ENCODE results near the gene HDAC3. TPM values are rescaled to one million over a fixed set of nuclear protein-coding genes. Genes with fewer than 3 reads are reported as not detected.
"Not testable (repeated sequence)": the region's sequence is repeated elsewhere in the genome, so short reads cannot be mapped to it uniquely, and the experiment has no call there.

The HDAC3 gene
- total RNA-seq, 1 experiment from 2014 or later: 58.8 TPM

DNA sequence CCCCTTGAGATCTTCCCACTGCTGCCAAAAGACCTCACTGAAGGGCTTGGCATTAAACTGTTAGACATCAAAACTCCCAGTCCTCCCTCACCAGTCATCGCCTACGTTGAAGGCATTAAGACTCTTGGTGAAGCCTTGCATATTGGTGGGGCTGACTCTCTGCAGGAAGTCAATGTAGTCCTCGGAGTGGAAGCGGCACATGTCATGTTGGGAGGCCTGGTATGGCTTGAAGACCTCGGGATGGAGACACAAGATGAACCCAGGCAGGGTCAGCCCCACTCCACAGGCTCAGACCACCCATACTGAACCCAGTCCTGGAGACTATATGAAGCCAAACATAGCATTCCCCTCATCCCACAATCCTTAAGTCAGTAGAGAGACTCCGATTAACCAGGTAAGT lies 1.9 kb downstream of the HDAC3 start:
- no peak for DNase-seq (ENCODE audit: low read depth)

DNA sequence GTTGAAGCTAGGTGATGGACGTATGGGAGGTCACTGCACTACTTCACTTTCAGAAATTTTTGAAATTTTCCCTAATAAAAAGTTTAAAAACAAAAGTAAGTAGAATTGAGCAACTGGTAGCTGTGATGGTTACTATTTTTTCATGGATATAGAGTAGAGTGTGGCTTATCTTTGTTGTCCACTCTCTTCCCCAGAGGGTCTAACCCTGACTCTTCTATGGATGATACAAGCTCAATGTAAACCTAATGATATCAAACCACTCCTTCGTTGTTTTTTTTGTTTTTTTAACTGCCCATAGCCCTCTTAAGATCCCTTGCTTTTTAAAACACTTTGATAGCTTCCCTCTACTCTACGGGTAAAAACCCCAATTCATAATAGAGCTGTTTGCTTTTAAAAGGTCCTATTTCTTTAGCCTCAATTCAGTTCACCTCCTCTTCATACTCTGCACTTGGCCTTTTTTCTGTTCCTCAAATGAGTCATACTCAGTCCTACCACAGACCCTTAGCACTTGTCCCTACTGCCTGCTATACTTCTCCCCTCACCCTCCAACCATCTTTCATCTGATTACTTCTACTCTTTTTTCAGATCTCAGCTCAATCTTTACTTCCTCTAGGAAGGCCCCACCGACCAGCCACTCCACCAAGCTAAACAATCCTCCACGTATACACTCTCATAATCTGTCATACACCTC lies 2.6 kb downstream of the HDAC3 start:
- no peak for DNase-seq (ENCODE audit: low read depth)

DNA sequence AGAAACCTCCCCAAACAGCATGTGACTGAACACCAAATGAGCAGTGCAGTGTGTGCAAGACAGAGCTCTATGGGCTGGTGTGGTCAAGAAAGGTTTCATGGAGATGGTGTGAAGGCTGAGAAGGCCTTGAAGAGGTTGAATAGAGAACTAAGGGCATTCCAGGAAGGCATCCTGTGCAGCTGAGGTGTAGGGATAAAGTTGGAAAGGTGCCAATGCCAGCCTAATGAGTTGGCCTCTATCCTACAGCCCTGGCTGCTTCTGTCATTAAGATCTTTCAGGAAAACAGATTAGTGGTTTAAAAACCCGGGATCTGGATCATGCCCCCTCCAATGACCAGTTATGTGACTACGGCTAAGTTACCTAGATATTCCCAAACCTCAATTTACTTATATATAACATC lies 4.0 kb downstream of the HDAC3 start:
- DNase-seq (ENCODE audit: low read depth): no peak

DNA sequence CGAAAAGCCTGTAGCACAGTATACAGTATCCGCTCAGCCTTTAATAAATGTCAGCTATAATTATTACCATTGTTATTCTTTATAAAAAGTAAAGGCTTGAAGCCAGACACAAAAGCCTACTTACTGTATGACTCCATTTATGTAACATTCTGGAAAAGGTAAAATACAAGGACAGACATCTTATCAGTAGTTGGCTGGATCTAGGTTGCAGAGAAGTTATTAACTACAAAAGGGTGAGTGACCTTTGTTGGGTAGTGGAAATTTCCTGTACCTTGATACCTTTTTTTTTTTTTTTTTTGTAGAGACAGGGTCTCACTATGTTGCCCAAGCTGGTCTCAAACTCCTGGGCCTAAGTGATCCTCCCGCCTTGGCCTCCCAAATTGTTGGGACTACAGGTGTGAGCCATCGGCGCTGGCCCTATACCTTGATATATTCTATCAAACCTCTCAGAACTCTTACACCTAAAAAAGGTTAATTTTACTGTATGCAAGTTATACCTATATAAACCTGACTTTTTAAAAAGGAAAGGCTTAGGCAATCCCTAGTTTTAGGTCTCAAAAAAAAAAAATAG lies 6.0 kb downstream of the HDAC3 start:
- DNase-seq (ENCODE audit: low read depth): no peak

DNA sequence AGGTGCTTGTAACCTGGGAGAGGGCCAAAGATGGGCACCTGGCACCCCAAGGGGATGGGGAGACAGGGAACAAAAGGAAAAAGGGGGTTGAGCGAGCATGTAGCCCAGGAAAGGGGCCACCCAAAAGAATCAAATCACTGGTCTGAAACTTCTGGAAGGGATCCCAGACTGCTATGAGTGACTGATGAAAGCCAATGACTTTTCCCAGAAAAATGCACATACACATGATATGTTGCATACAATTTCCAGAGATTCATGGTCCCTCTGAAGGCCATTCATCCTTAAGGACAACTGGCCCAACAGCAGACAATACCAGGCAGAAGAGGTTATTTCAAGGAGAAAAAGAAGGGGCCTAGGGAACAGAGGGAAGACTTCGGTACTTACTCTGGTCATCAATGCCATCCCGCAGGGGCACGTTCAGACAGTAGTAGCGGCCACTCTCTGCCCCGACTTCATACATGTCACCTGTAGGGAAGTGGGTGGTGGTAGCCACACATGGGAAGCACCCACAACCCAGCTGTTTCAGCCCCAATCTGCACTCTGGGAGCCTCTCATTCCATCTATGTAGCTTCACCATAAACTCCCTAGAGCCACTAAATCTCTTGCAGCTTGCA lies 8.4 kb downstream of the HDAC3 start:
- DNase-seq (ENCODE audit: low read depth): no peak

DNA sequence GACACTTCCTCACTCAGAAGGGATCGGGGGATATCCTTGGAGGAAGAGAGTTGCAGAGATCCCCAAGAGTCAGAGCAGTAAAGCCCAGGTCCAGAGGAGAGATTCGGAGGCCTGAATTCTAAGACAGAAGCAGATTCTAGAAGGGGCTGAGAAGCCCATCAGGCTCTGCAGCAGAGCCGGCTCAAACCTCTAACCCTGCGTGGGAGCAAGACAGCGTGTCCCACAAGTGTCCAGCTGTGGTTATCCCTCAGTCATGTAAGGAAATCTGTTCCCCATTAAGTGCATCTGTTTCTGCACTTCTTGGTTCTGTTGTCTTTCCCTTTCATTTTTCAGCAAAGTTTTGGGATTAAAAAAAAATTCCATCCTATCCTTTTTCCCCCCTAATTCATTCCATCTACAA lies 13.0 kb downstream of the HDAC3 start:
- peak; percentile 10 for DNase-seq (ENCODE audit: low read depth)

DNA sequence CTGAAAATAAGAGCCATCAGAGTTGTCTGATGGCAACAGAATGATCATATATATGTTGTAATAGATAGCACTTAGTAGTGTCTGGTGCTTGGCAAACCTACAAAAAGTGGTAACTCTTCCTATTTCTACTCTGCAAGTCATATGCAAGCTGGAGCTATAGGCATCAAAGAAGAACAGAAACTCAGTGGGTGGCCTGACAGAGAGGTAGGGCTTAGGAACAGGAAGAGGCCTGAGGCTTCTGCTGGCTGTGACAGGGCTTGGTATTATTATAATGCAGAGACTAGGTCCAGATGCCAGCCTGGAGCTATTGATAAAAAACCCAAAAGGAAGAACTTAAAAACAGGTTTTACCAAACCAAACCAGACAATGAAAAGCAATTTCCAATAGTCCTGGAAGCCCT lies 13.5 kb downstream of the HDAC3 start:
- no peak for DNase-seq (ENCODE audit: low read depth)

DNA sequence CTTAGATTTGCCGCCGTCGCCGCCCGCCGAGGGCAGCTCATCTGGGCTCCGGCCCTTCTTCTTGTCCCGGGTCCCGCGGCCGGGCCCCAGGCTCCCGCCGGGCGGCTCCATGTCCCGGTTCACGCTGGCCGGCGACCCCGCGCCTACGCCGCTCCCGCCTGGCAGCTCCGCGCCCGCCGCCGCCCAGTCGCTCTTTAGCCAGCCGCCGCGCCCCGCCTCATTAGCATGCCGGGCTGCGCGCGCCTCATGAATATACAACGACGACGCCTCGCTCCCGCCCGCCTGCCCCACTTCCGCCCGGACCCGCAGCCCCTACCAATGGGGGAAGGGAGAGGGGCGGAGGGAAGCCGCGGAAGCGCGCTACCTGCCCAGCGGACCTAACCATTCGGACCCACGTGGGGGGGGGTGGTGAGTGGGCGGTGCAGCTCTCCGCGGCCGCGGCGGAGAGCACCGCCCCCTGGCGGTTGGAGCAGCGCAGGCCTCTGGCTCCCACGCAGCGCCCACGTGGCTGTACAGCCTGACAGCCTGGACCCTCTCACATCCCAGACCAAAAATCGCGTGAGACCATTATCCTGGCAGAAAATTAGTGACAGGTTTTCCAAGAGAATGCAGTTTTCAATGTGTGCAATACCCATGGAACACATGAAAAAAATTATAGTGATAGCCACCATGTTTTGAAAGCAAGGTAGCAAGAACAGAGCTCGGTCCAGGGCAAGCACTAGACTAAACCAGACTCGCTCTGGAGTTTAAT lies 17.7 kb downstream of the HDAC3 start, which contains the start of gene DIAPH1:
Gene DIAPH1 (minus strand): TSS at position 197 of the 751 bp plus-strand sequence. CDS start 86 bp downstream, at position 111.
- peak; percentile 94 for DNase-seq (ENCODE audit: low read depth)

DNA sequence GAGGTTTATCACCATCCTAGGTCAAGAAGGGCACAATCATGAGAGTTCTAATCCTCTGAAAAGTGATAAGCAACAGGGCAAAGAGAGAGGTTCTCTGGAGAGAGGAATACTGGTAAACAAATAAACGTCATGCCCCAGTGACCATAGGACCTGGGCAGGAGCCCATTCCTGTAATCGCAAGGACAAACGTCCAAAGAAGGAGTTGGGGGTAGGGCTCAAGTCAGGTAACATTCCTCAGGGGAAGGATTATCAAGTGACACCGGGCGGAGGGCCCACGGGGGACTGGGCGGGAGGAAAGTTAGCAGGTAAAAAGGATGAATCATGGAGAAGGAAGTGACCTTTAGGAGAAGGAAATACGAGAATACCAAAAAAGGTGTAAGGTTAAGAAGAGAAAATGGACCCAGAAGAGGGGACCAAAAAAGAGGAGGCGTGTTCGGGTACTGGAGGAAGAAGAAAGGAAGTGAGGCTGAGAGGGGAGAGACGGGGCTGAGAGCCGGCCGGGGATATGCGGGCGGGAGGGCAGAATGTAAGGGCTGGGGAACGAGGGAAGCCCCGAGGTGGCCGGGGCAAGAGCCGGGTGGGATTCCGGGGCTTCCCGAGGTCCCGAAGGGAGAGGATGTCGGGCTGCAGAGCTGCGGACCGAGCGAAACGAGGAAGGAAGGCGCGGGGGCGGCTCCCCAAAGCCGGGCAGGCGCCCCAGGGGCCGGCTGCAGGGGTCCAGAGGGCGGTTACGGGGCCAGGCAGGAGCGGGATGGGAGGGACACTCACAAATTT lies 18.4 kb downstream of the HDAC3 start:
- DNase-seq (ENCODE audit: low read depth): peak; percentile 27

DNA sequence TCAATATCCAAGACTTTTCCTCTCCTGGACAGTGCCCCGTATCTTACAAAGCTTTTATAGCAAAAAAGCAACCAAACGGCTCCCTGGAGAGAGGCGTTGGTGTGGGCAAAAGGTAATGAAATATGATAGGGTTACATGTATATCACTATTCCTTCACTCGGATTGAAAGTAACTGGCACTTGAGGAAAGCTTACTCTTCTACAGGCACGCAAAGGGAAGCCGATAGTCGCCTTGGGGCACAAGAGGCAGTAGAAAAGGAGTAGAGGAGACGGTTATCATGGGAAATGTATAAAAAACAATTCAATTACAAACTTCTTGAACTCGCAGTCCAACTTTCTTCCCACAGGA lies 19.0 kb downstream of the HDAC3 start:
- DNase-seq (ENCODE audit: low read depth): no peak

DNA sequence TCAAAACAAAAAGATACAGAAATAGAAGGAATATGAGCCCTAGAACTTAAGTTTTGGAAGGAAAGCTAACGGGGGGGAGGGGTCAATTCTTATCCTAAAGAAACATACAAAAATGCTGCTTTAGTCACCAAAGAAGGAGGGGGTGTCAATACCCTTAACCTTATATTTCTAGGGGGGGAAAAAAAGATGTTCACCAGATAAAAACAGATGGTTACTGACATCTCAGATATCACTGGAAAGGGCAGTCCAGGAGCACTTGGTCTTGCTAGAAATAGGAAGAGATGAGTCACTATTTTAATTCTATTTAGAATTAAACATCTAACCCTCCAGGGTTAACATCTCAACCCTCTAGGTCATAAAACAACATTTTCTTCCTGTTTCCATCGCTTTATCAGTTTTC lies 19.5 kb downstream of the HDAC3 start:
- DNase-seq (ENCODE audit: low read depth): peak; percentile 37

DNA sequence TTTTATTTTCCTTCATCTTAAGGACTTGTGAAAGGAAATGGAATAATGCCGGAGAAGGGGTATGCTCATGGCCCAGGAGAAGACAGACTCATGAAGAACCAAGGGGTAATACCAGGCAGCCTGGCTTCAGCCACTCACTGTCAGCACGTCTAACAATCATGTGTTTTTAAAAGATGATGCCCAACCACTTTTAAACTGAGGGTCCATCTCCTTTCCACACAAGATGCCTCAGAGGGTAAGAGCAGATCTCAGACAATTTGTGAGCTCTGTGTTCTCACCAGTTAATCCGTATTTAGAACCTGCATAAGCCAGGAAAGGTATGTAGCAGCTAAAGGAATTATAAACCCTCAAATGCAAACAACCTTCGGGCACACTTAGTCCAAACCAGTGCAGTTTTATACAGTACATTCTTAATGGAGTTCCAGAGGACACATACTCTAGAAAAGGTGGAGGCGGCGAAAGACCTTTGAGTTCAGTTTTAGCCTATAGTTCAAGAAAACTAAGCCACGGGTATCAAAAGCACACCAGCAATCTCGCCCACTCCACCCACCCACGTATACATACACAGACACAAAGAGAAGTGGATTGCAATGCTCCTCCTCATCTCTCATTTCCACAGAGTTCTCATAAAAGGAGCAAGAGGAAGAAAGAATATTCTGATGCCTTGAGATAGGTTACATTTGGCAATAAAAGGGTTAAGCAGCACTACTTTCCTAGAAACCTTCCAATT lies 20.5 kb downstream of the HDAC3 start:
- no peak for DNase-seq (ENCODE audit: low read depth)

DNA sequence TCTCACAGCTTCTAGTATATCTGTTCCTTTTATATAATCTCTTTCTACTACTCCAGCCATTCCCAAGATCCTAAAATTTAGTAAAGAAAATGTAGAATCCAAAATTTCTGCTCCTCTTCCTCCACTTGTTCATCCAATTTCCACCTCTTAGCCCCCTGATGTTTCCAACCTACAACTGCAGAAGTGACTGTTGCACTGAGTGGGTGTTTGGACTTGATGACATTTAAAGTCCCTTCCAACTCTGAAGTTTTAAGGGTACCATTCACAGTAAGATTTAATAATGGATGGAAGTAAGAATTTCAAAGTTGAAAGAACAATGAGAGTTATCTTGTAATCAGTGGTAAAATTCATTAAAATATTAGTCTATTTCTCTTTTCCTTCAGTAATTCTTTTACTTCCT lies 23.3 kb downstream of the HDAC3 start:
- DNase-seq (ENCODE audit: low read depth): no peak

DNA sequence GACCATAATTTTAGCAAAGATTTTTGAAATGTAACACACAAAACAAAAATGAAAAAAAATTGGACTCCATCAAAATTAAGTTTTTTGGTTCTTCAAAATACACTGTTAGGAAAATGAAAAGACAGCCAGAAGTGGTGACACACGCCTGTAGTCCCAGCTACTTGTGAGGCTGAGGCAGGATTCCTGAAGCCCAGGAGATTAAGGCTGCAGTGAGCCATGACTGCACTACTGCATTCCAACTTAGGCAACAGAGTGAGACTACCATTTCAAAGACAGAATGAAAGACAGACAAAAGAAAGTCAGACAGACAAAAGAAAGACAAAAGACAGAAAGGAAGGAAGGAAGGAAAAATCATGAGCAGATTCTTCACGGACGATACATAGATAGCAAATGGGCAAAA lies 25.4 kb downstream of the HDAC3 start:
- DNase-seq (ENCODE audit: low read depth): no peak

DNA sequence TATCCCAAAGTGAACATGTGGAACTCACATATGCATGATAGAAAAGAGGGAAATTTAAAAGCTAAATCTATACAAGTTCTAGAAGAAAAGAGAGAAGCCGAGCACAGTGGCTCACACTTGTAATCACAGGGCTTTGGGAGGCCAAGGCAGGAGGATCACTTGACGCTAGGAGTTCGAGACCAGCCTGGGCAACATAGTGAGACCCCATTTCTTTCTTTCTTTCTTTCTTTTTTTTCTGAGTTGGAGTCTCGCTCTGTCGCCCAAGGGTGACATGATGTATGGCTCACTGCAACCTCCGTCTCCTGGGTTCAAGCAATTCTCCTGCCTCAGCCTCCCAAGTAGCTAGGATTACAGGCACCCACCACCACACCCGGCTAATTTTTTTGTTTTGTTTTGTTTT lies 26.7 kb downstream of the HDAC3 start:
- DNase-seq (ENCODE audit: low read depth): not testable (repeated sequence)

DNA sequence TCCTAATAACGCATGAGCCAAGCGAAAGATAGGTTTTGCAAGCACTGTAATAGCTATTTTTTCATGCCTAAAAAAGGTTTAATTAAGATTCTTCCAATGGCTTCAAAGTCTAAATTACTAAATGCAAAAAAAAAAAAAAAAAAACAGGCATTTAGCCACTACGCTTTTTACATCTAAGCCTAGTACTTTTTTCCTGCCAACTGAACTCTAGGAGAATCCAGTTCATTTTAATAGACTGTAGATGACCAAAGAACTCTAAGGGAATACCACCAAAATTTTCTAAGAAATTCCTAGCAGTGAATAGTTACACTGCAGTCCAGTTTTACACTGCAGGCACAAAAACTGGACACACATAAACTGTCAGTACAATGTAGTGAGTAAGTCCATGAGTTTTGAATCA lies 27.6 kb downstream of the HDAC3 start:
- no peak for DNase-seq (ENCODE audit: low read depth)

DNA sequence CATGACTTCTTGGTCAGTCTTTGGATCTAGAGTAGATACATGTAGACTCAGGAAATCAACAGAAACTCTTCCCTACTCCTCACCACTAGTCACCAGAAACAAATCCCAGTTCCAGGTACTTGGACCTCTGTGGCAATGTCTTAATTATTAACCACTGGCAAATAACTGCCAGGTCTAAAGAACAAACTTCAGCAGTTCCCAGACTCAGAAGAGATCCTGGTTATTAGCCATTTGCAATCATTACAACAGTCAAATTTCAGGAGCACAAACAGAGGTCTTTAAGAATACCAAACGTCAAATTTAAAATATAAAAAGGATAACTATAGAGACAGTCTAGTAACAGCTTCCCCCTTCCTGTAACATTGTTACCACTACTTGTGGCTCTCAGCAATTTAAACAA lies 28.1 kb downstream of the HDAC3 start:
- no peak for DNase-seq (ENCODE audit: low read depth)

DNA sequence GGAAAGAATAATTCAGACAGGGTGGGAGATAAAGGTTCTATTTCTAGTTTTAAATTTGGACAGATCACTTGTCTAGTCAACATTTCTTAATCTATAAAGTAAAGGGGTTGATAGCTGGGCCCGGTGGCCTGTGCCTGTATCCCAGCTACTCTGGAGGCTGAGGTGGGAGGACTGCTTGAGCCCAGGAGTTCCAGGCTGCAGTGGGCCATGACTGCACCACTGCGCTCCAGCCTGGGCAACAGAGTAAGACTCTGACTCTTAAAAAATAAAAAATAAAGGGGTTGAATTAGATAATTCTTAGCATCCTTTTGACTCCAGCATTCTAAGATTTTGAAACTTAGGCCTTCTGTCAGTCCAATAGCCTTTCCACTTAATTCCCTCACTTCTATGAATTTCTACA lies 28.6 kb downstream of the HDAC3 start:
- DNase-seq (ENCODE audit: low read depth): no peak

DNA sequence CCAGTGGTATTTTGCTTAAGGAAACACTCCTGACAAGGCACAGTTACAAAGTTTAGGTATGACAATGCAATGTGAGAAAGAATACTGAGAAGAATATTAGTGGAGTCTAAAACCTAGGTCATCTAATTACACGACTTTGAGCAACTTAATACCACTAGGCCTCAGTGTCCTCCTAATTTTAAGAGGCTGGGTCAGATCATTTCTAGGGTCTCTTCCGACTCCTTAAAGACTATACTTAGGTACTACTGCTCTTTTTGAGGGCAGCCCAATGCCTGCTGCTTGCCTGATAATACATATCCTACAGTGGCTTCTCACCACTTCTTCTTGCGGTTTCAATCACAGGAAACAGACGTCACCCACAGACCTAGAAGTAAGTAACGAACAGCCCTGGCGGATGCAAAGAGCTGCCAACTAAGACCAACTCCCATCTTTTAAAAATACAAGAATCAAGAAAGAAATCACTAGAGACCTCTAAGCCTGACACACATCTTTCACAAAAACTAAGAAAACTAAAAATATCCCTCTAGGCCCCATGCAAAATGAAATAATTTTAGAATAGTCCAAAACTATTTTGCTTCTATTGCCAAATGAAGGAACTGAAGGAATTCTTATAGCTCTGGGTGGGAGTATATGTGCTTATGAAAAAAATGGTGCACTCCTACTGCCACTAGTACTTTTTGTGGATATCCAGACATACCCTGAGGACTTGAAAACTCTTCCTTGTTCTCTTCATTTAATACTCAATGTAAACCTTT lies 30.9 kb downstream of the HDAC3 start:
- no peak for DNase-seq (ENCODE audit: low read depth)
